Measurements from ENCODE around the gene MTUS2.

- TF ChIP-seq ZNF274 (IDR thresholded peaks at IDR 0.05; ENCODE audit: low read depth, low read length), result no peak
- no peak for TF ChIP-seq YY1 (IDR thresholded peaks at IDR 0.05; ENCODE audit: insufficient read depth, insufficient read length)
Measured at GRCh38 chr13:29143847-29144246, 323.7 kb downstream of the MTUS2 start.
